ENCODE measurements around the gene NIBAN1.
"Not testable (repeated sequence)": the region's sequence is repeated elsewhere in the genome, so short reads cannot be mapped to it uniquely, and the experiment has no call there.

NIBAN1 gene, protein sequence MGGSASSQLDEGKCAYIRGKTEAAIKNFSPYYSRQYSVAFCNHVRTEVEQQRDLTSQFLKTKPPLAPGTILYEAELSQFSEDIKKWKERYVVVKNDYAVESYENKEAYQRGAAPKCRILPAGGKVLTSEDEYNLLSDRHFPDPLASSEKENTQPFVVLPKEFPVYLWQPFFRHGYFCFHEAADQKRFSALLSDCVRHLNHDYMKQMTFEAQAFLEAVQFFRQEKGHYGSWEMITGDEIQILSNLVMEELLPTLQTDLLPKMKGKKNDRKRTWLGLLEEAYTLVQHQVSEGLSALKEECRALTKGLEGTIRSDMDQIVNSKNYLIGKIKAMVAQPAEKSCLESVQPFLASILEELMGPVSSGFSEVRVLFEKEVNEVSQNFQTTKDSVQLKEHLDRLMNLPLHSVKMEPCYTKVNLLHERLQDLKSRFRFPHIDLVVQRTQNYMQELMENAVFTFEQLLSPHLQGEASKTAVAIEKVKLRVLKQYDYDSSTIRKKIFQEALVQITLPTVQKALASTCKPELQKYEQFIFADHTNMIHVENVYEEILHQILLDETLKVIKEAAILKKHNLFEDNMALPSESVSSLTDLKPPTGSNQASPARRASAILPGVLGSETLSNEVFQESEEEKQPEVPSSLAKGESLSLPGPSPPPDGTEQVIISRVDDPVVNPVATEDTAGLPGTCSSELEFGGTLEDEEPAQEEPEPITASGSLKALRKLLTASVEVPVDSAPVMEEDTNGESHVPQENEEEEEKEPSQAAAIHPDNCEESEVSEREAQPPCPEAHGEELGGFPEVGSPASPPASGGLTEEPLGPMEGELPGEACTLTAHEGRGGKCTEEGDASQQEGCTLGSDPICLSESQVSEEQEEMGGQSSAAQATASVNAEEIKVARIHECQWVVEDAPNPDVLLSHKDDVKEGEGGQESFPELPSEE

DNA sequence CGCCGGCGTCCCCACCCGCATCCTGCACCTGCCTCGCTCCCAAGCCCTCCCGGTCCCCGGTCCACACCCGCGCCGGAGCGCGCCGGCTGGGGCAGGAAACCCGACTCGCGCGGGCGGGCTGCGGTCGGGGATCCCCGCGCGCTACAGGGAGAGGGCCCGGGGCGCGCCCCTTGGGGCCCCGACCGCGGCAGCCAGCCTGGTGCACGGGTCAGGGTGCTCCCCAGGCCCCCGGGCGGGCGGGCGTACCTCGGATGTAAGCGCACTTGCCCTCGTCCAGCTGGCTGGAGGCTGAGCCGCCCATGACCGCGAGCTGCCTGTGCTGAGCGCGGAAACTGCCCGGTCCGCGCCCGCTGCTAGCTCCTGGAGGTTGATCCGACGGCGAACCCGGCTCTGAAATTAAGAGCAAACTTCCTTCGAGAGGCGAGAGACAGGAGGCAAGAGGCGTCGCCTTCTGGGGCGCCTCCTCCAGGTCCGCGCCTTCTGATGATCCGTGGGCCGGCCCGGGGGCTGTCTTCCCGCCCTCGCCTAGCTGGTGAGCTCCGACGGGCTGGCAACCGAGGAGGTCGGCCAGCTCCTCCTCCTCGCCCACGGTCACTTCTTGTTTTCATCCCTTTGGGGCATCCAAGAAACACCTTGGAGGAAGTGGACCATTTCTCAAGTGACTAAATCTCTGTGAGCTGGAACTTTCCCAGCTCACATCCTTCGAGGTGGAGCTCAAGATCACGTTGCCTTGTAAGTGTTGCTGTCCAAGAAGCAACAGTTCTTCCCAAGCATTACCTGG, at the start of gene NIBAN1:
TSS of gene NIBAN1 (minus strand) at position 453 of the 781 bp plus-strand sequence. CDS start at position 301, 152 bp downstream.
- peak; percentile 2 for DNase-seq

DNA sequence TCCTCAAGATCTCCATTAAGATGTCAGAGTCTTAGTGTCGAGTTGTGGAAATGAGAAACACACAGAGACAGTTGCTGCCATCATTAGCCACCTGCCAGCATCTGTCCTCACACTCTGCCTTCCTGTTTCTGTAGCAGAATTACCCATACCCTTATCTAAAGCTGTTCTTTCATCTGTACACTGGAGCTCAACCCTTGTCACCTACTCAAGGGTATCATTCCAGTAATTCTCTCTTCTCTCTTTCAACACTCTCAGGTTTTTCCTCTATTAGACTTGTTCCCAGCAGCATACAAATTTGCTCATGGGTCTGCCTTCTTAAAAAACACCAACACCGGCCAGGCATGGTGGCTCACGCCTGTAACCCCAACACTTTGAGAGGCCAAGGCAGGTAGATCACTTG, 43.7 kb upstream of the NIBAN1 start:
- no peak for DNase-seq

DNA sequence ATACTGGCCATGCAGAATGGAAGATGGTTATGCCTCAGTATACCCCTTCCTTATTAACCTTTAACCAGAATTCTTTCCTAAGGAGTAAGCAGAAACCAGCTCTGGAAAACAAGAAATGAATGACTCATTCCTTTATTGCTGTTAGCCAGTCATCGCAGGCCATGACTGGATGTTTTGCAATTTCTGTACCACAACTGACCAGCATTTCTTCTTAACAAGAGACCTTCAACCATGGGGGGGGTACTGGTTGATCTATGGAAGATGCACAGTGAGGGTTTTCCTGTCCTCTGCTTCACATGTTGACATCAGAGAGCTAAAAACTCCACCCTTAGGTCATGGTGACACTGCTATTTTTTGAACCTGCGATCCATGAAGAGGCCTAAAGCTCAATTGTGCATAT, 43.0 kb upstream of the NIBAN1 start:
- no peak for DNase-seq

DNA sequence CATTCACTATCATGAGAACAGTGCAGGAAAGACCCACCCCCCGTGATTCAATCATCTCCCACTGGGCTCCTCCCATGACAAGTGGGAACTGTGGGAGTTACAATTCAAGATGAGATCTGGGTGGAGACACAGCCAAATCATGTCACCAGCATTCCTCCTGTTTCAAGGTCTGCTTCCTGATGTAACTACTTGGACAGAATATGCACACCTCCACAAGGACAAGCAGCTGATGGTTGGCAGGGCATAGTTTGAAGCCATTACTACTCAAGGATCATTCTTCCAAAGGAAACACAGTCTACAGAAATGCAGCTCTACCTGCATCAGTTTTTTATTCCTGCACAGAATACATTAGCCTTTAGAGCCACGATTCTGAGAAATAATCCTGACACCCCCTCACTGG, 42.6 kb upstream of the NIBAN1 start:
- DNase-seq, result no peak

DNA sequence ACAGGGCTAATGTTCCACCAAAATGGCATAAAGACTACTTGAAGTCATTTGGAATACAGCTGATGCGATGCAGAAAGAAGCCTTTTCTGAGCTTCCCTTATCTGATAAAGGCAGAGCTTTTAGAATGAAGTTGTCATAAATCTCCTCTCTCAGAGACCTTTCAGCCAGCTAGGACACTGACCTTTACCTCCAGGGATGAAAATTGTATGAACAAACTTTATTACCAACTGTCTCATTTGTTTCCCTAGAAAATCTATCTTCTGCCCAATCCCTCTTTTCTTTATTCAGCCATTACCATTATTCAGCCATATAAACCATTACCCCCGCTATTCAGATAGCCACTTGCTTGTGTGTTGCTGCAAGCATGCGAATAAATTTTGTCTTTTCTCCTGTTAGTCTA, 41.3 kb upstream of the NIBAN1 start:
- DNase-seq, result no peak

DNA sequence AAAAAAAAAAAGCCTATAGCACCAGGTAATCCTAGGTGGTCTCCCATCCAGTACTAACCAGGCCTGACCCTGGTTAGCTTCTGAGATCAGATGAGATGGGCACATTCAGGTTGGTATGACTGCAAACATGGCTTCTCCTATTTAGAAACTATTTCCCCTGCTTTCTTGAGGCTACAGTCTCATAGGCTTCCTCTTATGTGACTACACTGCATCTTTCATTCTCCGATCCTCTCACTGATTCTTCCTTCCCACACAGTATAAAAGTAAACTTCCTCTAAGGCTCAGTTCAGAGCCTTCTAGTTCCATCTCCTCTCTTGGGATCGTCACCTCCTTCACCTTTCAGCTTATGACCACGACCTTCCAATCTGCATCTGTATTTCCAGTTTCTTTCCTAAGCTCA, 40.6 kb upstream of the NIBAN1 start:
- DNase-seq, result no peak

DNA sequence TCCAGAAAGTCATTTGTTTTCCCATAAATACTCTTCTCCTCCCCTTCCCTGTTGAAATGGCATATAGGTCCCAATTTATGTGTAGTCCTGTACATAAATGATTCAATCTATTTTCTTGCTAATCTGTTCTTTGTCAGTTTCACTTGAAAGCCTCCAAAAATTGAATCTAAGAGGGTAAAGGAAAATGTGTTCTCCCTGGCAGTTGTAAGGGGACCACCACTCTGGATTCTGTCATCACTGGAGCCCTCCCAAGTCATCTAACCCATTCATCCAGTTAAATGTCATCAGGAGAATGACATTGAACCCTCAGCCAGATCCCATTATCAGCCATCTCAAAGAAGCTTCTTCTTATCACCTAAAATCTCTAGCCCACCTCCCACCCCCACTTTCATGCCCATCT, 36.1 kb upstream of the NIBAN1 start:
- no peak for DNase-seq

DNA sequence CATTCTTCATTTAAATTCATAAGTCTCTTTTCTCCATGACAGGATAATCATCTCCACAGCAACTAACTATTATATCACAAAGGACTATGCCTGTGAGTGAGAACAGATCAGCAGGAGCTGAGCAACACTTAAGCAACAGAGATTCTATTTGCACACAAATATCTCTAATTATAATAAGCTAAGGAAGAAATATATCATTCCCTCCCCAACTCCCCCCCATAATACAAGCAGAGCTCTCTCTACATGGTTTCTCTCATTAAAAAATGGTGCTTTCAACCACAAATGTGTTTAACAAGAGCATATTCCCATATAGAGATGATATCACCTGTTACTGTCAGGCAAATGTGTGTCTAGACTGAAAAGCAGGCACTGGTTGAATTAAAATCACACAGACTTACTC, 34.5 kb upstream of the NIBAN1 start:
- DNase-seq, result no peak

DNA sequence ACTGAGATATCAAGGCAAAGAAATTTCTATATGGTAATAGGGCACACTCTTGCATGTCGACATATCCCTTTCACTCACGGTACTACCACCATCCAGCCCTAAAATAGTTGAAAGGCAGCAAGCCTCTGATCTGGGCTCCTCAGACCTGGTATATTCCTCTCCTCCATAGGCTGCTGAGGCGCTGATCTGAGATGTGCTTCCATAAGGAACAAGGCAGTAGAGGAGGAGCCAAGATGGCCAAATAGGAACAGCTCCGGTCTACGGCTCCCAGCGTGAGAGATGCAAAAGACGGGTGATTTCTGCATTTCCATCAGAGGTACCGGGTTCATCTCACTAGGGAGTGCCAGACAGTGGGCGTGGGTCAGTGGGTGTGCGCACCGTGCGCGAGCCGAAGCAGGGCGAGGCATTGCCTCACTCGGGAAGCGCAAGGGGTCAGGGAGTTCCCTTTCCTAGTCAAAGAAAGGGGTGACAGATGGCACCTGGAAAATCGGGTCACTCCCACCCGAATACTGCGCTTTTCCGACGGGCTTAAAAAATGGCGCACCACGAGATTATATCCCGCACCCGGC, 27.1 kb upstream of the NIBAN1 start:
- not testable (repeated sequence) for DNase-seq

DNA sequence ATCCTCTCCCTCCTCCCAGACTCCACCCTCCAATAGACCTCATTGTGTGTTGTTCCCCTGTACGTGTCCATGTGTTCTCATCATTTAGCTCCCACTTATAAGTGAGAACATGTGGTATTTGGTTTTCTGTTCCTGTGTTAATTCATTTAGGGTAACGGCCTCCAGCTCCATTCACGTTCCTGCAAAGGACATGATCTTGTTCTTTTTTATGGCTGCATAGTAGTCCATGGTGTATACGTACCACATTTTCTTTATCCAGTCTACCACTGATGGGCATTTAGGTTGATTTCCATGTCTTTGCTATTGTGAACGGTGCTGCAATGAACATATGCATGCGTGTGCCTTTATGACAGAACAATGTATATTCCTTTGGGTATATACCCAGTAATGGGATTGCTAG, 25.7 kb upstream of the NIBAN1 start:
- not testable (repeated sequence) for DNase-seq

DNA sequence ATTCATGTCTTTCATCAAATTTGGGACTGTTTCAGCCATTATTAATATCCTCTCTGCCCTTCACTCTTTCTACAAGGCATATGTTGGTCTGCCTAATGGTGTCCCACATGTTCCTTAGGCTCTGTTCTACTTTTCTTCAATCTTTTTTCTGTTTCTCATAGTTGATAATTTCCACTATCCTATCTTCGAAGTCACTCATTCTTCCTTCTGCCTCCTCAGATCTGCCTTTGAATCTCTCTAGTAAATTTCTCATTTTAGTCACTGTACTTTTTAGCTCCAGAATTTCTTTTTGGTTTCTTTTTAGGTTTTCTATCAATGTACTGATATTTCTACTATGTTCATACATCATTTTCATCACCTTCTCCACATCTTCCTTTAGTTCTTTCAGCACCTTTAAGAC, 20.0 kb upstream of the NIBAN1 start:
- no peak for DNase-seq

DNA sequence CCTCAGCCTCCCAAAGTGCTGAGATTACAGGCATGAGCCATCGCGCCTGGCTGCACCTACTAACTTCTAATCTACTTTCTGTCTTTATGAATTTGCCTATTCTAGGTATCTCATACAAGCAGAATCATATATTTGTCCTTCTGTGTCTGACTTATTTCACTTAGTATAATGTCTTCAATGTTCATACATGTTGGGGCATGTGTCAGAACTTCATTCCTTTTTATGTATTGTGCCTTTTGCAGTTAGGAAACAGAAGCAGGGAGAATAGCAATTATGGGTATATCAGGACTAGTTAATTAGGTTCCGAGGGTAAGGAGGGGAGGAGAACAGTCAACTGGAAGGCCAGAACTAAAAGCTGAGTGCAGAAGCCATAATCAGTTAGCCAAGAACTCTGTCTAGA, 18.0 kb upstream of the NIBAN1 start:
- DNase-seq, result no peak

DNA sequence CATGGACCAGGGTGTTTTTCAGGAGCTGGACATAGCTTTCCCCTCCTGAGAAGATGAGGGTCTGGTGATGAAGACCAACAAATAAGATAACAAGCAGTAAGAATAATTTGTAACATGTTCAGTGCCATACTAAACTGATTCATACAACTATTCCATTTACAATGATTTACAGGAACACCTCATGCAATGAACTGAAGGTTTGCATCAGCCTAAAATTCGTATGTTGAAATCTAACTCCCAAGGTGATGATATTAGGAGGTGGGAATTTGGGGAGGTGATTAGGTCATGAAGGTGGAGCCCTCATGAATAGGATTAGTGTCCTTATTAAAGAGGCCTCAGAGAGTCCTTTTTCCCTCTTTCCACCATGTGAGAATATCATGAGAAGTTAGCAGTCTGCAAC, 15.9 kb upstream of the NIBAN1 start:
- no peak for DNase-seq

DNA sequence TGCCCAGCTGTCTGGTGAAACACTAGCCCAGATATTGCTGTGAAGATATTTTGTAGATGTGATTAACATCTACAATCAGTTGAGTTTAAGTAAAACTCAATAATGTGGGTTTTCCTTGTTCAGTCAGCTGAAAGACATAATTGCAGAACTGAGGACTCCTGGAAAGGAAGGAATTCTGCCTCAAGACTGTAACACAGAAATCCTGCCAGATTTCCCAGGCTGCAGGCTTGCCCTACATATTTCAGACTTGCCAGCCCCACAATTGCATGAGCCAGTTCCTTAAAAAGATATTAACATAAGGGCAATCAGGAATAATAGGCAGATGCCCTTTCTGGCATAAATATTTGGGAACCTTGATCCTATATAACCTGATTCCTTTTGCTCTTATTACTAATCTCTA, 14.2 kb upstream of the NIBAN1 start:
- no peak for DNase-seq

DNA sequence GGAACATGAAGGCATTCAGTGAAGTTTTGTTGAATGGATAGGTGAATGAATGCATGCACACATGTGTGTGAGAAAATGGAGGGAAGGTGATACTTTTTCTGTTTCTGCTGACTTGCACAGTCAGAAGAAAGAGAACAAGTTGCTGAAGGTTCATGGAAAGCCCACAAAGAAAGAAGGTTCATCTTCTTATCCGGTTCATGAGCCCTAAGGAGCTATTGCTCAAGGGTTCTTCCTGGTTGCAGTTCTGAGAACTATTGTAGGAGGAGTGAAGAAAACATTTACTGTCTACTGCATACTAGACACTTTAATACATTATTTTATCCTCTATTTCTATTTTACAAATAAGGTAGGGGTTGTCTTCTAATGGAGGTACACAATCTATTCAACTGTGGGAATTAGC, 13.4 kb upstream of the NIBAN1 start:
- no peak for DNase-seq

DNA sequence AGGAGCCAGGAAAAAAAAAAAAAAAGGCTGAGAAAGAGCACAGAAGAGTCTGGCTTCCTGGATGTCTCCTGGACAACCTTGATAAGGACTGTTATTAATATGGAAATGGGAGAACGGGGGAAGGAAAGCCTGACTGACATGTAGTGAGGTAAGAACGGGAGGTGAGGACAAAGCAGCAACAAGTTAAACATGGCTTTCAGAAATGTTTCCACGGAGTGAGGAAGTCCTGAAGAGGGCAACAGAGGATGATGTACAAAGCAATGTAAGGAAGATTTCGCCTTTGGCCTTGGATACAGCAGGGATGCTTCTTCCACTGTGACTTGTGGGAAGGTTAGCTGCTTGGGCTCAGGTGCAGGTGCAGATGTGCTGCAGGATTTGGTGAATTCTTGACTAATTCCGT, 11.9 kb upstream of the NIBAN1 start:
- no peak for DNase-seq

DNA sequence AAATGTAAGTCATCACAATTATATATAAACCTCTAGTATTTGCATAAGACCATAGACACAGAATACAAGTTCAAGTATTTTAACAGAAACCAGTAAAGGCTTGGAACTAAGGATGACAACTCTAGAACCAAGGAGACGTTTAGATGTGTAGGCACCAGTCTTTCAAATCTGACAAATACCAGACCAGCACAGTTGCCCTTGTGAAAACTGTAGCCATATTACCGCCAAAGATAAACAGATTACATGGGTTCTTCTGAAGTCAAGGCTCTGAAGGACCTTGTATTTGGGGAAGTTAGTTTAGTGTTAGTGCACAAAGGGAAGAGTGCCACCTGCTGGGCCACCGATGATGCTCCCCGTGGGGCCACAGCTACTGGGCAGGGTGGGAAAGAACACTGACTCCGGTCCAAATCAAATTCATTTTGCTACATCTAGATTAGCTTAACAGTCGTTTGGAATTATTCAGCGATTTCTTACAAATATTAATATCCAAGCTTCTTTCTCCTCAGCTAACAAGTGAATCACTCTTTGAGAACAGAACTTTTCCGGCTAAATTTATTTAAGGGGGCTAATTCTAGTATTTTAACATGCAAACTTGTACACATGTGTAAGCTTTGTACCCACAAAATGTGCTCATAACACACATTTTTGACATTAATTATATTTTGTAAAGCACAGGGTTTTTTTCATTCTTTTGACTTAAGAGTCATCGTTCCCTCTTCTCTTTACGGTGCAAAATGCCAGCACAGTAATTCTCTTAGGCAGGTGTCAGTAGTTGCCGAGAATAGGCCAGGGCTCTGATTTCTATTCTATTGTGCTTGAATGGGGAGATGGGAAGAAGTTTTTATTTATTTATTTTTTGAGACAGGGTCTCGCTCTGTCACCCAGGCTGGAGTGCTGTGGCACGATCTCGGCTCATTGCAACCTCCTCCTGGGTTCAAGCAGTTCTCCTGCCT, 8.0 kb upstream of the NIBAN1 start:
- DNase-seq, result peak; percentile 57

DNA sequence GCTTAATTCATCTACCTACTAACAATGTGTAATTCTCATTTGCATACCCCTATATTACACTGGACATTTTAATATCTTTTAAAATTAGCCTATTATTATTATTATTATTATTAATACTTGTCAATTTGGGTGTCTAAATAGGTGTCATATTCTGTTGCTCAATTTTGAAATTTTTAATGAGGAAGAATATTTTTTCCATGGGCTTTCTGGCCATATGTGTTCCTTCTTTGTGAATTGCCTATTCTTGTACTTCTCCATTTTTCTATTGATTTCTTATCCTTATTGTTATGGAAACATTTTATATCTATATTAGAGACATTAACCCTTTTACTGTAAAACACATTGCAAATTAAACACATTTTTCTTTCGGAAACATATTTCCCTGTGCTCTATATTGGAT, 6.4 kb upstream of the NIBAN1 start:
- DNase-seq, result no peak

DNA sequence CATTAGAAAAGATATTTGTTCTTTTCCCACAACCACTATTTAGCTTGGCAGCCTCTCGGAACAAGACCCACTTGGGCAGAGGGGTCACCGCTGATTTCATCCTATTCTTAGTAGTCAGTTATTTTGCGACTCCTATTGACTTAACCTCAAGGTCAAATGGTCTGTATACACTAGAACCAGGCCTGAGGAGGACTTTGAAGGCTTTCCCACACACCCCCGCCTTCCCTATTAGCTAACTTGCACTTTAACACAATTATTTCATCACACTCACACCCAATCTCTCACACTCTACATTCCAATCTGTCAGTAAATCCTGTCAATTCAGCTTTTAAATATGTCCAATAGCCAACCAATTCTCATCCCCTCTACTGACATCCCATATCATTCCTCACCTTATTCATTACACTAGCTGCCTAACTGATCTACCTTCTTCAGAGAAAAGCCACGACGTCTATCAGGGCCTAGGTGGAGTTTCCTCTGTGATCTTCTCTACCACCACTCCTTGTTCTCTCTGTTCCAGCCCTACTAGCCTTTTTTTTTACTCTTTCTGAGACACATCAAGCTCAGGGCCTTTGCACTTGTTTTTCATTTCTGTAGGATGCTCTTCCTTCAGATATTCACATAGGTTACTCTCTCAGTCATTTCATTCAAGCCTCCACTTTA, 1.0 kb upstream of the NIBAN1 start:
- DNase-seq, result no peak

DNA sequence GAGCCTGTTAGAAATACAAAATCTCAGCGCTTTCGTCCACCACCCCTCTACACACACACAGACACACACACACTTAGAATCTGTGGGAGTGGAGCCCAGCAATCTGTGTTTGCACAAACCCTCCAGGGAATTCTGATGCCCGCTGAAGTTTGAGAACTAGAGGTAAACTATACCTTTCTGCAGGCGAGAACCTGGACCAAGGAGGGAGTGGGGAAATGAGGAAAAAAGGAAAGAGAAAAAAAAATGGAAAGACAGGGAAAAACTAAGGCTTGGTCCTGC, 468 bp upstream of the NIBAN1 start:
- no peak for DNase-seq

DNA sequence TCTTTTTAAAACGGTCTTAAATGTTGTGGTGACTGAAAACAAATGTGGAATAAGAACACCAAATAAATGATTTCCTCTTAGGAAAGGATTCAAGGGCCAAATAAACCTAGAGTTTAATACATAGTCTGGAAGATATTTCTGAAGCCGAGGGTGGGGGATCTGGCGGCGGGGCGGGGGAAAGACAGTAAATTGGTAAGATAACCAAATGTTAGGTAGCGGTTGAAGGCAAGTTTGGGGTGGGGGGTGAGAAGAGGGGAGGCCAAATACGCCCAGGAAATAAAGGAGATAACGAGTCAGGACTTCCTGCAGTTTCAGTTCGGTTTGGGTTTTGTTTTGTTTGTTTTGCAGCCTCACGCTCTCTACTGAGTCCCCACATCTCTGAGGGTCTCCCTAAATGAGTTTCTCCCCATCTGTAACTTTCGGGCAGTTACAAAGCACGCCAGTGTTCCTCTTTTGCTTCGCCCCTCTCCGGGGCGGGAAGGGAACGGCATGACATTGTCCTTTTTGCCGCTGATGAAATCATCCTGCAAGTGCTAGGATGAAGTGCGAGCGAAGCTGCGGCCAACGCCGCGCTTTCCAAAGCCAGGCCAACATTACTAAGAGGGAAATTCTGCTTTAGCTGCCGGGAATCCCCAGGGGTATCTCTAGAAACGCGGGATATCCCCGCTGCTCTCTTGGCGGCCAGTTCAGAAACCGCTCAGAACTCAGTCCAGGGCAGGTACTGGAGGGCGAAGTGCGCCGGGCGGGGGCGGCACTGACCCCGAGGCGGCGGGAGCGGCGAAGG, 844 bp downstream of the NIBAN1 start:
- peak; percentile 19 for DNase-seq
